Activated CD4-positive, alpha-beta memory T cell treated with anti-CD3 and anti-CD28 coated beads for 36 hours (primary cell): ENCODE results near the gene VAMP7. TPM values are rescaled to one million over a fixed set of nuclear protein-coding genes. Genes with fewer than 3 reads are reported as not detected.
"Not testable (repeated sequence)": the region's sequence is repeated elsewhere in the genome, so short reads cannot be mapped to it uniquely, and the experiment has no call there.

Experiments used
- CTCF ChIA-PET: fragments of 350-600 bp; sonication (Branson Sonifier 250); formaldehyde crosslinking; loops from one replicate; lab custom pipeline; 2021; ENCODE audit warnings: antibody characterized with exemption, inconsistent platforms; lab: Charles Lee
- POLR2A ChIA-PET: fragments of 350-600 bp; sonication (Branson Sonifier 250); formaldehyde crosslinking; loops from one replicate; lab custom pipeline; 2021; ENCODE audit warnings: antibody characterized with exemption; lab: Charles Lee
- DNase-seq: peaks from one replicate; pipeline ENCODE4 v3.0.0-alpha.2; 2020
- H3K27ac Mint-ChIP-seq: one replicate; pipeline ENCODE4 v1.8.0; 2021; ENCODE audit warnings: mixed read lengths
- H3K27me3 Mint-ChIP-seq: one replicate; pipeline ENCODE4 v1.8.0; 2021; ENCODE audit warnings: mixed read lengths
- H3K36me3 Mint-ChIP-seq: one replicate; pipeline ENCODE4 v1.8.0; 2021; ENCODE audit warnings: mixed read lengths
- H3K4me1 Mint-ChIP-seq: one replicate; pipeline ENCODE4 v1.8.0; 2021; ENCODE audit warnings: low read depth, mixed read lengths
- H3K4me3 Mint-ChIP-seq: one replicate; pipeline ENCODE4 v1.8.0; 2021; ENCODE audit warnings: mild to moderate bottlenecking, mixed read lengths
- H3K9me3 Mint-ChIP-seq: one replicate; pipeline ENCODE4 v1.8.0; 2021; ENCODE audit warnings: mixed read lengths
- intact Hi-C: fragments of 100-400 bp; cut with micrococcal nuclease; formaldehyde crosslinking; loops from one replicate; pipeline ENCODE4 v1.15.1; 2023
- total RNA-seq, 2 experiments: library from RNA; stranded (reverse); gene quantifications; one replicate each; pipeline ENCODE4 v1.2.3, GENCODE V29; 2021

Gene VAMP7
- total RNA-seq, 2 experiments from 2014 or later, result 30.1 to 32.5 TPM

GRCh38 chrX:155877288-155877687, 3.9 kb upstream of the VAMP7 start:
- Mint-ChIP-seq H3K4me1 (peaks cover 9% of the 10 kb centered on the region), H3K27ac (no peak overlapping the region), H3K36me3 (no peaks in the 10 kb centered on the region), H3K27me3 (peaks cover 15% of the 10 kb centered on the region), H3K9me3 (peaks cover 4% of the 10 kb centered on the region), H3K4me3 (no peak overlapping the region)
- intact Hi-C loops, result no loop called here
- CTCF ChIA-PET, result no interaction called here
- DNase-seq, result no peak
- POLR2A ChIA-PET, result no interaction called here

GRCh38 chrX:155880586-155881157, 473 bp upstream of the VAMP7 start:
- POLR2A ChIA-PET, result no interaction called here
- H3K9me3 Mint-ChIP-seq, result peaks cover 4% of the 10 kb centered on the region
- no peak for DNase-seq
- H3K36me3 Mint-ChIP-seq, result no peaks in the 10 kb centered on the region
- peak overlapping the region; percentile 85 for H3K27ac Mint-ChIP-seq
- H3K4me3 Mint-ChIP-seq, result peak overlapping the region; percentile 89
- intact Hi-C loops, result no loop called here
- CTCF ChIA-PET, result no interaction called here
- H3K4me1 Mint-ChIP-seq, result peaks cover 25% of the 10 kb centered on the region
- no peaks in the 10 kb centered on the region for H3K27me3 Mint-ChIP-seq

GRCh38 chrX:155886409-155886808, 5.3 kb downstream of the VAMP7 start:
- Mint-ChIP-seq H3K27me3 (no peaks in the 10 kb centered on the region), H3K4me1 (peaks cover 41% of the 10 kb centered on the region), H3K9me3 (peaks cover 4% of the 10 kb centered on the region), H3K4me3 (no peak overlapping the region), H3K27ac (no peak overlapping the region), H3K36me3 (peaks cover 10% of the 10 kb centered on the region)
- ChIA-PET POLR2A (no interaction called here), CTCF (no interaction called here)
- intact Hi-C loops, result no loop called here
- no peak for DNase-seq

- Mint-ChIP-seq H3K27ac (no peak overlapping the region), H3K9me3 (no peaks in the 10 kb centered on the region), H3K4me1 (peaks cover 28% of the 10 kb centered on the region), H3K4me3 (no peak overlapping the region), H3K27me3 (no peaks in the 10 kb centered on the region), H3K36me3 (peaks cover 13% of the 10 kb centered on the region)
- ChIA-PET CTCF (no interaction called here), POLR2A (no interaction called here)
- DNase-seq, result no peak
- intact Hi-C loops, result no loop called here
These were observed 7.0 kb downstream of the VAMP7 start for GRCh38 chrX:155888139-155888538.

GRCh38 chrX:155889328-155889727, 8.2 kb downstream of the VAMP7 start:
- Mint-ChIP-seq H3K4me1 (peaks cover 27% of the 10 kb centered on the region), H3K27me3 (no peaks in the 10 kb centered on the region)
- POLR2A ChIA-PET, result no interaction called here

GRCh38 chrX:155891446-155892210, 10.5 kb downstream of the VAMP7 start:
- H3K9me3 Mint-ChIP-seq, result no peaks in the 10 kb centered on the region
- peaks cover 19% of the 10 kb centered on the region for H3K36me3 Mint-ChIP-seq
- no peak for DNase-seq
- POLR2A ChIA-PET, result no interaction called here
- no peak overlapping the region for H3K4me3 Mint-ChIP-seq
- no peak overlapping the region for H3K27ac Mint-ChIP-seq
- peaks cover 22% of the 10 kb centered on the region for H3K4me1 Mint-ChIP-seq
- H3K27me3 Mint-ChIP-seq, result no peaks in the 10 kb centered on the region
- intact Hi-C loops, result no loop called here
- CTCF ChIA-PET, result no interaction called here

More at GRCh38 chrX:155889328-155889727, 8.2 kb downstream of the VAMP7 start:
- H3K9me3 Mint-ChIP-seq, result no peaks in the 10 kb centered on the region
- H3K4me3 Mint-ChIP-seq, result no peak overlapping the region
- CTCF ChIA-PET, result no interaction called here
- intact Hi-C loops, result no loop called here
- peaks cover 16% of the 10 kb centered on the region for H3K36me3 Mint-ChIP-seq
- DNase-seq, result no peak
- no peak overlapping the region for H3K27ac Mint-ChIP-seq

GRCh38 chrX:155893521-155893920, 12.4 kb downstream of the VAMP7 start:
- ChIA-PET CTCF (no interaction called here), POLR2A (no interaction called here)
- no peak for DNase-seq
- Mint-ChIP-seq H3K9me3 (no peaks in the 10 kb centered on the region), H3K4me1 (peaks cover 8% of the 10 kb centered on the region), H3K36me3 (peaks cover 18% of the 10 kb centered on the region), H3K4me3 (no peak overlapping the region), H3K27ac (no peak overlapping the region), H3K27me3 (no peaks in the 10 kb centered on the region)
- intact Hi-C loops, result no loop called here

- peaks cover 34% of the 10 kb centered on the region for H3K36me3 Mint-ChIP-seq
- H3K4me1 Mint-ChIP-seq, result peaks cover 4% of the 10 kb centered on the region
- intact Hi-C loops, result no loop called here
- H3K4me3 Mint-ChIP-seq, result no peak overlapping the region
- POLR2A ChIA-PET, result no interaction called here
- H3K27ac Mint-ChIP-seq, result no peak overlapping the region
- H3K27me3 Mint-ChIP-seq, result no peaks in the 10 kb centered on the region
- H3K9me3 Mint-ChIP-seq, result peaks cover 3% of the 10 kb centered on the region
- DNase-seq, result no peak
- CTCF ChIA-PET, result no interaction called here
These were observed 15.4 kb downstream of the VAMP7 start for GRCh38 chrX:155896512-155896911.

- DNase-seq, result no peak
- Mint-ChIP-seq H3K4me3 (no peak overlapping the region), H3K27ac (no peak overlapping the region), H3K36me3 (peaks cover 36% of the 10 kb centered on the region), H3K9me3 (peaks cover 5% of the 10 kb centered on the region), H3K4me1 (peaks cover 2% of the 10 kb centered on the region), H3K27me3 (no peaks in the 10 kb centered on the region)
- CTCF ChIA-PET, result no interaction called here
- POLR2A ChIA-PET, result no interaction called here
- intact Hi-C loops, result no loop called here
These were observed 18.2 kb downstream of the VAMP7 start for GRCh38 chrX:155899366-155899765.

- intact Hi-C loops, result no loop called here
- no peak overlapping the region for H3K27ac Mint-ChIP-seq
- H3K4me1 Mint-ChIP-seq, result no peaks in the 10 kb centered on the region
- CTCF ChIA-PET, result no interaction called here
- H3K9me3 Mint-ChIP-seq, result peaks cover 5% of the 10 kb centered on the region
- POLR2A ChIA-PET, result no interaction called here
- no peak overlapping the region for H3K4me3 Mint-ChIP-seq
- DNase-seq, result no peak
- no peaks in the 10 kb centered on the region for H3K27me3 Mint-ChIP-seq
- H3K36me3 Mint-ChIP-seq, result peaks cover 41% of the 10 kb centered on the region
These were observed 19.6 kb downstream of the VAMP7 start for GRCh38 chrX:155900765-155901164.

- DNase-seq, CTCF ChIA-PET, POLR2A ChIA-PET, H3K27me3 Mint-ChIP-seq, H3K27ac Mint-ChIP-seq, H3K4me1 Mint-ChIP-seq, intact Hi-C loops, H3K4me3 Mint-ChIP-seq: not testable (repeated sequence)
- Mint-ChIP-seq H3K9me3 (peaks cover 26% of the 10 kb centered on the region), H3K36me3 (peaks cover 55% of the 10 kb centered on the region)
These were observed 26.5 kb downstream of the VAMP7 start for GRCh38 chrX:155907661-155908060.

- CTCF ChIA-PET, result no interaction called here
These were observed 42.1 kb downstream of the VAMP7 start for GRCh38 chrX:155923200-155923599.

More at GRCh38 chrX:155923200-155923599, 42.1 kb downstream of the VAMP7 start:
- H3K27me3 Mint-ChIP-seq, result no peaks in the 10 kb centered on the region
- peaks cover 63% of the 10 kb centered on the region for H3K36me3 Mint-ChIP-seq
- POLR2A ChIA-PET, result no interaction called here
- DNase-seq, result no peak
- H3K4me3 Mint-ChIP-seq, result no peak overlapping the region
- H3K9me3 Mint-ChIP-seq, result peaks cover 8% of the 10 kb centered on the region
- intact Hi-C loops, result no loop called here
- peaks cover 2% of the 10 kb centered on the region for H3K4me1 Mint-ChIP-seq
- no peak overlapping the region for H3K27ac Mint-ChIP-seq
